Stimulated activated CD8-positive, alpha-beta memory T cell treated with anti-CD3 and anti-CD28 coated beads, Interleukin-15, amount 100 ng/mL, for 24 hours (primary cell): Measurements from ENCODE around the gene HECA.
"Not testable (repeated sequence)": the region's sequence is repeated elsewhere in the genome, so short reads cannot be mapped to it uniquely, and the experiment has no call there.

Source experiments
- DNase-seq: peaks from one replicate; pipeline ENCODE4 v3.0.0-alpha.2; 2020; ENCODE audit warnings: low read depth

The HECA gene

DNA sequence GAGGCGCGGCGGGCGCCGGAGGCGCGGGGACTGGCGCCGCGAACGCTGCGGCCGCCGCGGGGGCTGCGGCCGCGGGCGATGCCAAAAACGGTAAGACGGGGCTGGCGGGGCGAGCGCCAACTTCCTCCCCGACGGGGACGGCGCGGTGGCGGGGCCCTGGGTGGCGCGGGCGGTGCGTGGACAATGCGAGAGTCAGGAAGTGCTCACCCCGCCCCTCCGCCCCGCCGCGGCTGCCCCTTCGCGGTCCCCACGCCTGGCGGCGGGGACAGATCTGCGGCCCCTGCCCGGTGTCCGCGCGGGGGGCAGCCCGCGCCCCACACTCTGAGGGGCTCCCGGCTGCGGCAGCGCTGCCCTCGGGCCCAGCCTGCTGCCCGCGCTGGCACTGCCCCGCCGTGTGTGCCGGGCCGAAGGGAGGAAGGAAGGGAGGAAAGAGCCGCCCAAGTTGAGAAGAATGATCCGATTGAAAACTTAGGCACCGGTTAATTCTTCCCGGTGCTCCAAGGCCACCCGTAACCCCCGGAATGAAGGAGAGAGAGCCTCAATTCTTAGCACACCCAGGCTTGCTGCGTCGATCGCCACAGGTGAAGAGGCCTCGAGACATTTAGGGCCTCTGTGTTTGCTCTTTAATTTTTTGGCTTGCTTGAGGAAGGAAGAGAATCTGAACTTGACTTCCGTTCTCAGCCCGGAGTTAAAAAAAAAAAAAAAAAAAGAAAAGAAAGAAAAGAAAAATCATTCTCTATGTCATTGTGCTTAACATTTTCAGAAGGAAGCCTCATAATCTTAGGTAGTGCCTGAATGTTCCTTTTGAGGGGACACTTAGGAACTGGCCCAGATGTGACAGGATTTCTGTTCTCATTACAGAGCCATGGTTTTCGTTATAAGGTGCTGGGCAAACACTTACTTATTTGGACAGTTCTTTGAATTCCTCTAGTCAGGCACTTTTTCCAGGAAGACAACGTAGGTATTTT lies 982 bp downstream of the HECA start:
- no peak for DNase-seq

DNA sequence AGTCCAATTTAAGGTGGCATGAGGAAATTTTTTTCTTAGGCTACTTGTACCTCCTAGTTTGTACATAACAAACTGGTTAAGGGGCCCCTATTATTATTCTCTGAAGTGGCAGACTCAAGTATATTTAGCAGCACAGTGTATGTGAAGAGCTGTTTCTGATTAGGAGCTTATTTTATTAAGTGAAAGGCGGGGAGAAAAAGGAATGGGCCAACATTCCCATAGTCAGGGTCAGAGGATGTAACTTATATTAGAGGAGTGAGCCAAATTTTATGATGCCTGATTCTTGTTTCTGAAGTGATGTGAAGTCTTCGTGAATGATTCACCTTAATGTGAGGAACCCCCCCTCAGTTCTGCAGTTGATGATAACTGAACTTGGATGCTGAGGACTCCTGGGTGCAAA lies 2.8 kb downstream of the HECA start:
- no peak for DNase-seq

DNA sequence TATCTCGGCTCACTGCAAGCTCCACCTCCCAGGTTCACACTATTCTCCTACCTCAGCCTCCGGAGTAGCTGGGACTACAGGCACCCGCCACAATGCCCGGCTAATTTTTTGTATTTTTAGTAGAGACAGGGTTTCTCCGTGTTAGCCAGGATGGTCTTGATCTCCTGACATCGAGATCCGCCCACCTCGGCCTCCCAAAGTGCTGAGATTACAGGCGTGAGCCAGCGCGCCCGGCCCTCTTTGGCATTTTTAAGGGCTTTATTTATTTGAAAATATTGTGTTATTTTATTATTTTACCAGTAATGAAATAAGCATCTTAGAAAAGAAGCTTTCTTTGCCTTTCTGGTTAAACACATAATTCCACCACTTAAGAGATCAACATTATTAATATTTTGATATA lies 6.0 kb downstream of the HECA start:
- DNase-seq = not testable (repeated sequence)

DNA sequence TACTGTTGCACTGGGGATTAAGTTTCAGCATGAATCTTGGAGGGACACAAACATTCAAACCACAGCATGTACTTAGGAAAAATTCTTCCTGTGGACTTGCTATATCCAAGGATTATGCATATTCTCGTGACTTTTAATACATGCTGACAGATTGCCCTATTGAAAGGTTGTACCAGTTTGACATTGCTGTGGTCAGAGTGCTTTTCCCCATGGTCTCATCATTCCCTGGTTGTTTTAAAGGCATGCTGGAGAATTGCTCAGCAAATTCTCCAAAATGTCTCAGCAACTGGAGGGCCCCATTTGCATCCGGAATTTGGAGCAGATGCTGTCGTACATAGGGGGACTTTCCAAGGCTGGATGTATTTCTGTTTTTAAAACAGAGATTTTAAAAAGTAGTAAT lies 7.4 kb downstream of the HECA start:
- DNase-seq = no peak

DNA sequence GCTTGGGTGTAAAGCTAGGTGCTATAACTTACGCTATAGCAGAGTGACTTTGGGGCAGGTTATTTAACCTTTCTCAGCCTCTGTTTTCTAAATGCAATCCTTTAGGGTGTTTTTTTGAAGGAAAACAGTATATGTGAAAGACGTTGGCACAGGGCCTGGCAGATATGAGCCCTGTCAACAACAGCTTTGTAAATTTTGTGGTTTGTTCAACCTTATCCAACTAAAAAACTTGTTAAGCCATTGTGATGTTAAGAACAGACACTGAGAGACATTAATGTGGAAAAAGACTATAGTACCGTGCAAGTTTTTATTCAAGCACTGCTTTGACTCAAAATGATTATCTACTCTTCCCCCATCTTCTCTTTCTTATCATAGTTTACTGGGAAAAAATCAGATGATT lies 8.2 kb downstream of the HECA start:
- DNase-seq = no peak

DNA sequence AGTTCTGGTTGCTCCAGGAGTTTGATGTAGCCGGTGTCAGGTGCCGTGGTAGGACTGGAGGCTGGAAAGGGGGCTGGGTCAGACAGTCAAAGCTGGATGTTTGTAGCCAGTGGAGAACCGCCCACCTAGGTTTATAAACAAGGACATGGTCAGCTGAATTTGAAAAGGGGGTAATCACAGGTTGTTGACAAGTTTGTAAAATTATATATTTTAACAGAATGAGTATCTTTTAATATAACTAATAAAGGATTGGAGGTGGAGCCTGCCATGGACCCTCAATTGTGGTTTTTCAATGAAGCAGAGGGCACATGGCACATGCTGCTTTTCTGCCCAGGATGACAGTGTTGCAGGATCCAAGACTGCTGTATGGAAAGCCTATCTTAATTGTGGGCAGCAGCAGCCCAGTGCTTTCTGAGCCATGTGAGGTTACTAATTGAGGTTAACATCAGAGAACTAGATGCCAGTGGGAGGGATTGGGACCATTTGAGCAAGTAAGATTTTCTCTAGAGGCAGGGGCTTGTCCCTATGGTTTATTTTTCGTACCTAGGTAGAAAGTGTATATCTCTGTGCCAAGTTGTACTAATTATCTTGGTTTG lies 9.7 kb downstream of the HECA start:
- DNase-seq = no peak

DNA sequence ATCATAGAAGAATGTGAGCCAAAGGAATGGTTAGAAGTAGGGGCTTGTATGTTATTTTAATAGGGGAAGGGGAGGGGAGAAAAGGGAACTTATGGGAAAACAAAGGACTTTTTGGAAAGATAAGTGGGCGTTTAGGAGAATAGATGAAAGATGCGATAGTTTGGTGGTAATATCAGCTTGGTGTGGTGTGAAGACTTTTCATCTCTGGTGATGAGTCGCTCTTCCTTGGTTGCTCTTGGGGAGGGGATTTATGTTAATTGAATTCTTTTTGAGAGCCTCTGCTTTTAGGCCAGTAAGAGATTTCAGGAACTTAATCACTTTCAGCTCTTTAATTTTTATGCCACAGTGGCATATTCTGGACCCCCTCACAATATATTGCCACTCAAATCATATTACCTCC lies 10.8 kb downstream of the HECA start:
- DNase-seq = no peak

DNA sequence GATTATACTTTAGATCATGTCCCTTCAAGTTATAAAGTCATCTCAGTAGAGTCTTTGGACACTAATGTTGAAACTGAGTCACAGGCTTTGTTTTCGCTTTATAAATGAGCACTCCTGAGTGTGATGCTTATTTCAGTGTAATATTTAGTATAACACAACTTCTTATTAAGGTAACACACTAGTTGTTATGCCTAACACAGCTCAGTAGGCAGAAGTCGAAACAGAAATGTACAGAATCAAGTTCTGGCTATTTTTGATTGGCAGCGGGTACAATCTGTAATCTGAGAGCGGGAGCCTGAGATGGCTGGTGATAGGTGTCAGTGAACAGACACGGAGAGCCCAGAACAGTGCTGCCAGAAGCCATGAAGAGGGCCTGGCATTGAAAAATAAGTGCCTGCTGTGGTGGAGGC lies 11.4 kb downstream of the HECA start:
- DNase-seq = no peak

DNA sequence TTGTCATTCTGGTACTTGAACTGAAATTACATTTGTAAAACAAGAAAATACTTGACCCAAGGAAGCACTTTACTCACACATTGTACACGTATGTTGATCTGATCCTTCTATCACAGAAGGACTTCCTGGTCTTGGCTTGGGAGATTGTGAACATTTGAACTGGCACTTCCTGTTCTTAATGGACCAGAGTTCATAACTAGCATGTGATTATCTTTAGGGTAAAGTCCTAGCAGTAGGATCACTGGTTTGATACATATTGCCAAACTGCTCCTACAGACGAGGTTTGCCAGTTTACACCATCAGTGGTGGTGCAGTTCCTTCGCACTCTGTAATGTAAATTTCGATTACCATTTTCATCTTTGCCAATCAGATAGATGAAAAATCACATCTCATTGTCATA lies 12.7 kb downstream of the HECA start:
- no peak for DNase-seq

DNA sequence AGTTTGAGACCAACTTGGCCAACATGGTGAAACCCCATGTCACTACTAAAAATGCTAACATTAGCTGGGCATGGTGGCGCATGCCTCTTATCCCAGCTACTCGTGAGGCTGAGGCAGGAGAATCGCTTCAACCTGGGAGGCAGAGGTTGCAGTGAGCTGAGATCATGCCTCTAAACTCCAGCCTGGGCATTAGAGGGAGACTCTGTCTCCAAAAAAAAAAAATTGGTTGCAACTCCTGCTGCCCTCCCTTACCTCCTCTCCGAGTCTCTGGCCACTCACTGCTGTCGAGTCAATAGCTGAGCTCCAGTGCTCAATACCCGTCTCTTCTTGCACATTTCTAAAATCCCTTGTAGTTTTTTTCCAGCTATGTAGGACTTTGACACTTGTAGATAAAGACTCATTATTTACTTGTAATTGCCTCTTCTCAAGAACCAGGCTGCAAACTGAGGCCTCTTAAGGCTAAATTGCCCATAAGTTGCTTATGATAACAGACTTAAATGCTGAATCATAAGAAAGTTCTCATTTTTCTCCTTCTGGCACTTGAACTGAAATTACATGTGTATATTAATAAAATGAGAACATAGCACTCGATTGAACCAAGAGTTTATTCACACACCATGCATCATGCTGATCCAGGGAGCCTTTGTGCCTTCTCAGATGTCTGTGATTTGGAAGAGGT lies 13.8 kb downstream of the HECA start:
- no peak for DNase-seq

DNA sequence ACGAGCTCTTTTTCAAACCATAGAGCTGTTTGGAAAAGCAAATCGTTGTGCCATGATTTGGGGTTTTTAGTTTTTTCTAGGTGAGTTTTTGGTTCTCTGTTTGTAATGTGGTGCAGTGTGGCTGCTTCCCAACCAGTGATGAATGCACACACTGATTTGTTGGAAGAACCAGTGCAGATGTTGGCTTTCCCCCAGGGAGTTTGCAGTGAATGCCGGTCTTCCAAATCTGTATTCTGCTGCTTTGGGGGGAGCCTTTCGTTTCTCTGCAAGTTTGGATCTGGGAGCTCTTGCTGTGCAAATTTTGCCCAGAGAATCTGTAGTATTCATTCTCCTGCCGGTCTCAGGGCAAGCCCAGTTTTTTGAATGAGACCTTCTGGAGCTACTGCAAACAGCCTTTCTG lies 14.5 kb downstream of the HECA start:
- DNase-seq = no peak

DNA sequence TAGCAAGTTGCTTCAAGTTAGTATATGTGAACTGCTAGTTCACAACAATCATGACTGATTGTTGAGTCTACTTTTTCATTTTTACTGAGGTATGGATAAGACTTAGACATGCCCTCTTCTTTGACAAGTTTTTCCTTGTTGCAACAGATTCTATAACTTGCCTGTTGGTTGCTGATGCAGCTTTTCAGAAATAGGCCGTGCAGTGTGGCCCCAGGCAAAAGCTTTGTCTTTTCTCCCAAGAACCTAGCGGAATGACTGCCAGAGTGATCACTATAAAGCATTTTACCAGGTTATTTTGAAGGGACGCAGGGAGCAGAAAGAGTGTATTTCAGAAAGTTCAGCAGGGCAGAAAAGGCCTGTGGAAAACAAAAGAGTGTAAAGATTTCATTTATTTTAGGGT lies 16.0 kb downstream of the HECA start:
- no peak for DNase-seq

DNA sequence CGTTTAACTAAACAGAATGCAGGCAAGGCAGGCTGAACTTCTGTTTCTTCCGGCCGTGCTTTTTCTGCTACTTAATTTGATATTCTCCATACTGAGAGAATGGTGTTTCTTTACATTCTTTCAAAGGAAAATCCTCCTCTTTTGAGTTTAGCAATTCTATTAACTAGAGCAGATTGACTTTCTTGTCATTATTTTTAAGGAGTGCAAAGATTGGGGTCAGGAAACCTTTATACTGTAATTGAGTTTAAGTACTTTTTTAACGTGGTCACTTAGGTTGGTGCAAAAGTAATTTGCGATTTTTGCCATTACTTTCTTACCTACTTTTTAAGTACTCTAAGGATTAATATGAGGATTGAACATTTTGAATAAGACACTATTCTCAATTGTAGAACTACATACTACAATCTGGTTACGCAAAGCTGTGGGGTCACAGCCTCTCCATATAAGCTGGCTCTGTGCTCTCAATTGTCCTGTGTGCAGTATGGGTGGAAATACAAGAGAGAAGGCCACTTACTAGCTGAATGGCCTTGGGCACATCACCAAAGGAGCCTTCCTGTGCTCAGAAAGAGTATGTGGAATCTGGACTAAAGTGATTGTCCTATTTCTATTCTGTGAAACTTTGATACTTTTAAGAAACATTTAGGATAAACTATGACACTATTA lies 16.7 kb downstream of the HECA start:
- DNase-seq = no peak

DNA sequence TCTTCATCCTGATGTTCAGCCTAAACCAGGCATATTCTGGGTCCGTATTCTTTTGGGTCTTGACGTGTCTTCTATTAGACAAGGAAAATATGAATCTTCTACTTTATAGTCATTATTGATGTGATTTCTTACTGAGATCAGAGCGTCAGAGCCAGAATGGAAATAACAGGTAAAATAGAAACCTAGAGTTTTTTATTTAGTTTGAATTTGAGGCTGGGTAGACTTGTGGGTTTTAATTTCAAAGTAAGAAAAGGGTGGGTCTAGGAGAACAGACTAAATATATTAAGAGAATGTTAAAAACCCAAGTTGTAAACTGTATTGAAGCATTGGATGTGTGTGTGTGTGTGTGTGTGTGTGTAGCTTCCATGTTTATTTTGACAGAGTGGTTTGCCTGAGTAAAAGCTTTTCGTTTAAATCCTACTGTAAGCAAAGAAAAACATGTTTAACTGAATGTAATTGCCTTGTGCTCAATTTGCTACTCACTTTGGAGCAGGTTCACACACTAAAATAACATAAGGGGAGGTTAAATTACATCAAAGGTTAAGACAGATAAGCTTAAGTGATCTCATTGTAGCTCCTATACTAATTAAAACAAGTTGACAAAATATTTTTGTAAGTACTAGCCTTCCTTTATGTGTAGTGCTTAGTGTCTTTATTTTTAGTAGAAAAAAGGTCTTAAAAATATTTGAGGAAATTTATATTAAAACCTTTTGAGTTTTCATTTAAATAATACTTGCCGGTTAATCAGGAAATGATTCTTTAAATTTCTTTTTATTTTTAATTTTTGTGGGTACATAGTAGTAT lies 17.4 kb downstream of the HECA start:
- no peak for DNase-seq

DNA sequence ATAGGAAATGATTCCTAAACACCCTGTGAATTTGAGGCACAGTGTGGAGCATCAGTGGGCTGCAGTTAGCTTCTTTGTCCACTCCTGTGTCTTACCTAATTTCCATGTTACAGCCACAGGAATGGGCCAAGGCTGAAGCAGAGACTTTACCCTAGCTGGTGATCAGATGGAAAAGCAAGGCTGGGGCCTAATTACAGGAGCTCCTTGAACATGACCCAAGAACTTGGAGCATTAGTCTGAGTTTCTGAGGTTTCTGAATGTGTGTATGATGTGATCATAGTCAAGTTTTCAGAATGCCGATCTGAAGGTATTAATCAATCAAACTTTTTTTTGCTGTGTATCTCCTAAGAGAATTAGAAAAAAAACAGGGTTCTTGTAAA lies 18.0 kb downstream of the HECA start:
- no peak for DNase-seq

DNA sequence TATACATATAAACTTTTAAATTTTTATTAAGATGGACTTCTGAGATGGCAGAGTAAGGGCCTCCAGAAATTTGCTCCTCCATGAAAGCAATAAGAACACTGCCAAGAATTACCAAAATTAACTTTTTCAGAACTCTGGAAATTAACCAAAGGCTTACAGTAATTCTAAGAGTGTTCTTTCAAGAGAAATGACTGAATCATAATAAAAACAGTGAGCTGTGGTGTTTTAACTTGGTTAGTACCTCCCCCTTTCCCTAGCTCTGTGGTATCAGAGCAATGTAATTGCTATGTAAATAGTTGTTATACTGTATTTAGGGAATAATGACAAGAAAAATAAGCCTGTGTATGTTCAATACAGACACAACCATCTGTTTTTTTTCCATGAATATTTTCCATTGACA lies 19.0 kb downstream of the HECA start:
- no peak for DNase-seq

DNA sequence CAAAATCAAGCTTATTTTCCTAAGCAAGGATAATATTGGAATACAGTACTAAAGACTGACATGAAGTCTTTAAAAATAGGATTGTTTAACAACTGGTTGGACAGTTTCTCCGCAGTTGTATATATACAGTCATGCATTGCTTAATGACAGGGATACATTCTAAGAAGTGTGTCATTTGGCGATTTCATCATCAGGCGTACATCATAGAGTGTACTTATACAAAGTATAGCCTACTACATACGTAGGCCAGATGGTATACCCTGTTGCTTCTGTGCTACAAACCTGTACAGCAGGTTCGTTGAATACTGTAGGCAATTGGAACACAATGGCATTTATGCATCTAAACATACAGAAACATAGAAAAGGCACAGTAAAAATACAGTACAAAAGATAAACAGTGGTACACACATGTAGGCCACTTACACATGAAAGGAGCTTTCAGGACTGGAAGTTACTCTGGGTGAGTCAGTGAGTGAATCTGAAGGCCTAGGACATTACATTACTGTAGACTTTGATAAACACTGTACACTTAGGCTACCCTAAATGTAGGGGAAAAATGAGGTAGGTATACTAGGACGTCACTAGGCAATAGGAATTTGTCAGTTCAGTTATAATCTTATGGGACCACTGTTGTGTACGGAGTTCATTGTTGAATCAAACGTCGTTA lies 20.1 kb downstream of the HECA start:
- DNase-seq = no peak

DNA sequence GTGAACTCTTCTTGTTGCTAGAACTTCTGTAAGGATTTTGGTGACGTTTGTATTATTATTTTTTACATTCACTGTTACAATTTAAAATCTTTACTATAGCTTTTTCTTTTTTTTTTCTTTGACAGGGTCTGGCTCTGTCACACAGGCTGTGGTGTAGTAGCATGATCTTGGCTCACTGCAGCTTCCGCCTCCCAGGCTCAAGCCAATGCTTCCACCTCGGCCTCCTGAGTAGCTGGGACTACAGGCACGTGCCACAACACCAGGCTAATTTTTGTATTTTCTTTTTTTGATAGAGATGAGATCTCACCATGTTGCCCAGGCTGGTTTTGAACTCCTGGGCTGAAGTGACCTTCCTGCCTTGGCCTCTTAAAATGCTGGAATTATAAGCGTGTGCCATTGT lies 21.2 kb downstream of the HECA start:
- no peak for DNase-seq

DNA sequence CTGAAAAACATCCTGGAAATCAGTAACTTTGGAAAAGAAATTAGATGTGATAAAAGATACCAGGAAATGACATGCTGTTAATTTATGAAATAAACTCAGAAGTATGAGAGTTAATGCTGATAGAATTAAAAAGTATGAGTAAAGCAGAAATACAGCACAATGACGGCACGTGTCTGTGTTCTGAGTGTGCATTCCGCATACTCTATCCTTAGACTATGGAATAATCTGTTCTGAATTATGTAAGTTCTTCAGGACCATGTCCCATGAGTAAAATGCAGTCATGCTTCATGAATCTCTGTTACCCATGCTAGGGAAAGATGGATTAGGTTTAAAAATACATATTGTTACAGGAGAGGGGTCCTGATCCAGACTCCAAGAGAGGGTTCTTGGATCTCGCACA lies 21.7 kb downstream of the HECA start:
- DNase-seq = no peak

DNA sequence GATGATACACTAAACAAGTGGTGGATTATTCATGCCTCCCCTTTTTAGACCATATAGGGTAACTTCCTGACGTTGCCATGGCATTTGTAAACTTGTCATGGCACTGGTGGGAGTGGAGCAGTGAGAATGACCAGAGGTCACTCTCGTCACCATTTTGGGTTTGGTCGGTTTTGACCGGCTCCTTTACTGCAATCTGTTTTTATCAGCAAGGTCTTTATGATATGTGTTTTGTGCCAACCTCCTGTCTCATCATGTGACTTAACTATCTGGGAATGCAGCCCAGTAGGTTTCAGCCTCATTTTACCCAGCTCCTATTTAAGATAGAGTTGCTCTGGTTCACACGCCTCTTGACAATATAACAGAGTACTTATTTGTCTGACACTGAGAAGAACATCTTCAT lies 22.2 kb downstream of the HECA start:
- not testable (repeated sequence) for DNase-seq

DNA sequence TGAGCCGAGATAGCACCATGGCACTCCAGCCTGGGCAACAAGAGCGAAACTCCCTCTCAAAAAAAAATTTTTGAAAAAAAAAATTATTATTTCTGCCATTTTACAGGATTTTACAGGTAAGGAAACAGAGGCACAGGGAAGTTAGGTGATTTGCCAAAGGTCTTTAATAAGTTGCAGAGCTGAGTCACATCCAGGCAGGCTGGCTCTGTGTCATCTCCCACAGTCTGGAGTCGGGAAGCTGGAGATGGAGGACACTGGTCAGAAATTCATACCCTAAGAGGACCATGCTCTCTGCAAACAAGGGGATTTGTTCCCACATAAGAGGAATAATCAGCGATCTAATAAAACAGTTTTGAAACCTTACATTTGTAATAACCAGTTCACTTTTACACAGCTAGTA lies 24.1 kb downstream of the HECA start:
- no peak for DNase-seq
